Measurements from ENCODE around the gene SEMA3C. TPM values are rescaled to one million over a fixed set of nuclear protein-coding genes. Genes with fewer than 3 reads are reported as not detected.

Gene SEMA3C
- total and polyA plus RNA-seq, 2 donors (not counting 1 experiment from before 2014, with no cell fraction given): 0.06 TPM; not detected in 1

GRCh38 chr7:80942261-80943041 is 23.6 kb upstream of the SEMA3C start:
- ChIA-PET POLR2A (no interaction called here), CTCF (interaction anchor here (0.5 kb wide), 1 partner anchor 80 kb away, joined by 3 read pairs; no protein-coding TSS in a partner anchor)
- Histone ChIP-seq H3K9ac (ENCODE audit: low read length) (no peak overlapping the region), H3K9me3 (ENCODE audit: control extremely low read depth in 1 of 3, control insufficient read depth in 2 of 3, insufficient read depth in 1 of 3, low read length in 2 of 3) (peaks cover 0 to 2% (median 0%) of the 10 kb centered on the region in 3 donors), H3K4me1 (ENCODE audit: control insufficient read depth in 2 of 2, insufficient read depth in 2 of 2, low read length in 2 of 2) (no peaks in the 10 kb centered on the region), H3K4me2 (replicated peaks; ENCODE audit: low read depth, low read length, poor library complexity, severe bottlenecking) (no peak overlapping the region), H2AFZ (ENCODE audit: insufficient read depth, low read depth, low read length, poor library complexity, severe bottlenecking) (no peak overlapping the region), H3K36me3 (replicated peaks in 1 of 2; ENCODE audit: control extremely low read depth in 1 of 2, control insufficient read depth in 1 of 2, extremely low read depth in 1 of 2, insufficient read depth in 2 of 2, low read length in 1 of 2) (no peaks in the 10 kb centered on the region), H3K79me2 (ENCODE audit: control insufficient read depth, insufficient read depth, low read length) (no peaks in the 10 kb centered on the region), H4K20me1 (ENCODE audit: control insufficient read depth, insufficient read depth, low read length, poor library complexity, severe bottlenecking) (no peaks in the 10 kb centered on the region), H3K27me3 (replicated peaks in 1 of 4; ENCODE audit: control extremely low read depth in 1 of 4, control insufficient read depth in 3 of 4, insufficient read depth in 4 of 4, low read length in 3 of 4) (no peaks in the 10 kb centered on the region), H3K4me3 (ENCODE audit: control extremely low read depth in 1 of 5, extremely low read depth in 1 of 5, insufficient read depth in 1 of 5, low read depth in 2 of 5, low read length in 4 of 5) (no peak overlapping the region), H3K27ac (ENCODE audit: low read length in 2 of 2) (no peak overlapping the region)
- ATAC-seq (ENCODE audit: low read depth) (no peak), DNase-seq (no peak)
- no CpG with 5 or more reads among the region's 2 CpGs for WGBS (ENCODE audit: insufficient coverage)
- no peak for TF ChIP-seq EZH2 (IDR thresholded peaks at IDR 0.05; ENCODE audit: borderline replicate concordance, insufficient read depth, low read depth, low read length, poor library complexity, severe bottlenecking)
- TF ChIP-seq CTCF (IDR thresholded peaks at IDR 0.05): no peak
- Mint-ChIP-seq H3K27ac (no peak overlapping the region), H3K9me3 (ENCODE audit: insufficient read depth) (peaks cover 4% of the 10 kb centered on the region), H3K27me3 (no peaks in the 10 kb centered on the region), H3K4me1 (no peaks in the 10 kb centered on the region), H3K4me3 (no peak overlapping the region)
- intact Hi-C loops (cut with micrococcal nuclease): no loop called here

GRCh38 chr7:80941208-80941758 is 22.4 kb upstream of the SEMA3C start:
- DNase-seq: no peak
- Histone ChIP-seq H3K4me1 (ENCODE audit: control insufficient read depth in 2 of 2, insufficient read depth in 2 of 2, low read length in 2 of 2) (no peaks in the 10 kb centered on the region), H3K4me3 (ENCODE audit: control extremely low read depth in 1 of 5, extremely low read depth in 1 of 5, insufficient read depth in 1 of 5, low read depth in 2 of 5, low read length in 4 of 5) (no peak overlapping the region), H3K9ac (ENCODE audit: low read length) (no peak overlapping the region), H3K9me3 (ENCODE audit: control extremely low read depth in 1 of 3, control insufficient read depth in 2 of 3, insufficient read depth in 1 of 3, low read length in 2 of 3) (peaks cover 0 to 6% (median 0%) of the 10 kb centered on the region in 3 donors), H3K36me3 (replicated peaks in 1 of 2; ENCODE audit: control extremely low read depth in 1 of 2, control insufficient read depth in 1 of 2, extremely low read depth in 1 of 2, insufficient read depth in 2 of 2, low read length in 1 of 2) (no peaks in the 10 kb centered on the region), H4K20me1 (ENCODE audit: control insufficient read depth, insufficient read depth, low read length, poor library complexity, severe bottlenecking) (no peaks in the 10 kb centered on the region), H3K27ac (ENCODE audit: low read length in 2 of 2) (no peak overlapping the region), H3K79me2 (ENCODE audit: control insufficient read depth, insufficient read depth, low read length) (no peaks in the 10 kb centered on the region), H2AFZ (ENCODE audit: insufficient read depth, low read depth, low read length, poor library complexity, severe bottlenecking) (no peak overlapping the region), H3K27me3 (replicated peaks in 1 of 4; ENCODE audit: control extremely low read depth in 1 of 4, control insufficient read depth in 3 of 4, insufficient read depth in 4 of 4, low read length in 3 of 4) (no peaks in the 10 kb centered on the region), H3K4me2 (replicated peaks; ENCODE audit: low read depth, low read length, poor library complexity, severe bottlenecking) (no peak overlapping the region)
- intact Hi-C loops (cut with micrococcal nuclease): no loop called here
- Mint-ChIP-seq H3K27me3 (no peaks in the 10 kb centered on the region), H3K4me1 (no peaks in the 10 kb centered on the region), H3K9me3 (ENCODE audit: insufficient read depth) (peaks cover 4% of the 10 kb centered on the region), H3K27ac (no peak overlapping the region), H3K4me3 (no peak overlapping the region)
- ChIA-PET POLR2A (no interaction called here), CTCF (no interaction called here)
- WGBS (ENCODE audit: insufficient coverage): 92% methylated on average over 4 of the region's 4 CpGs
- no peak for ATAC-seq (ENCODE audit: low read depth)
- TF ChIP-seq CTCF (IDR thresholded peaks at IDR 0.05) (no peak), EZH2 (IDR thresholded peaks at IDR 0.05; ENCODE audit: borderline replicate concordance, insufficient read depth, low read depth, low read length, poor library complexity, severe bottlenecking) (no peak)

Measured in B cell (primary cell).